NCI-H2081 (cell line): ENCODE measurements around the gene AK9.
"Not testable (repeated sequence)": the region's sequence is repeated elsewhere in the genome, so short reads cannot be mapped to it uniquely, and the experiment has no call there.

Source experiments
- DNase-seq, 2 experiments: peaks; one replicate each; lab custom pipeline; 2025; lab: John Stamatoyannopoulos, UW

The AK9 gene

DNA sequence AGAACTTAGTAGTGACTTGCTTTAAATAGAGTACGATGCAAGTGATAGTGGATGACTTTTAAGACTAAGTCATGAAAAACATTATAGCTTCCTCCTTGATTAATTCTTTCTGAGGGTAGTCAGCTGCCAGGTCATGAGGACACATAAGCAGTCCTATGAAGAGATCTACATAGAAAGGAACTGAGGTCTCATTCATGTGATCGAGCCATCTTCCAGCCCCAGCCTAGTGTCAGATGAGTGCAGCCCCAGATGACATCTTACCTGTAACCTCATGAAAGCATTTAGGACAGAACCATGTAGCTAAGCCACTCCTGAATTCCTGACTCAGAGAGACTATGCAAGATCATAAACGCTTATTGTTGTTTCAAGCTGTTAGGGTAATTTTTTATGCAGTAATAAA, 67.7 kb downstream of the AK9 start:
- no peak for DNase-seq

DNA sequence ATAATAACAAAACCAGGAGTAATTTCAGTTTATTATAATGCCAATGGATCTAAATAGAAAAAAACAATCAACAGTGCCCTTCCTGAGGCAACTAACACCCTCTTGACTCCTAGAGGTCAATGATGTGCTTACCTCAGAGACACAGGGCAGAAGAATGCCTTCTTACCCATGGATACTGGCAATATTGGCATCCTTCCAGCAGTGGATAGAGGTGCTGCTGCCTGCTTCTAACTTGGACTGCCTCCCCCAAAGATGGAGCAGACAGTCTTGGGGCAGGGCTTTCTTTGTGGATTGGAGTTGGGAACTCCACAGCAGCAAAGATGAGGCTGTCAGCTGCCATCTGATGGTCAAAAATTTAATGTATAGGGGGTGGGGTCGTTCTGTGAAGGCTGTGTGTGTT, 78.7 kb downstream of the AK9 start:
- no peak for DNase-seq

GRCh38 chr6:109611502-109611901, 79.5 kb downstream of the AK9 start:
- DNase-seq, result no peak

DNA sequence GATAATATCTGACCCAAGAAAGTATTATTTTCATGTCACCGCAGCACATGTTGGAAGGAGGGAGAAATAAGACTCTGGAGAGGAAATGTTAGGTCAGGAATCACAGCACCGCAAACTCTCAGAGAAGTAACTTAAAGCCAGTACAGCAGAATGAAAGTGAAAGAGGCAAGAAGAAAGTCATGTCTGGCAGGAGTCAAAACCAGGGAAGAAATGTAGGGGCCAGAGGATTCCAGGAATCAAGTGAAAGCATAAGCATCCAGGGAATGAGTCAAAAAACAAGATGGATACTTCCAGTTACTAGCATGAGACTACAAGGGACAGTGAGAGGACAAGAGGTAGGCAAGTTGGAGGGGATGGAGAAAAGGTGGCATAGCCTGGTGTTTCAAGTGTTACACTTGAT, 80.4 kb downstream of the AK9 start:
- no peak for DNase-seq

GRCh38 chr6:109609737-109610136, 81.3 kb downstream of the AK9 start:
- no peak for DNase-seq

DNA sequence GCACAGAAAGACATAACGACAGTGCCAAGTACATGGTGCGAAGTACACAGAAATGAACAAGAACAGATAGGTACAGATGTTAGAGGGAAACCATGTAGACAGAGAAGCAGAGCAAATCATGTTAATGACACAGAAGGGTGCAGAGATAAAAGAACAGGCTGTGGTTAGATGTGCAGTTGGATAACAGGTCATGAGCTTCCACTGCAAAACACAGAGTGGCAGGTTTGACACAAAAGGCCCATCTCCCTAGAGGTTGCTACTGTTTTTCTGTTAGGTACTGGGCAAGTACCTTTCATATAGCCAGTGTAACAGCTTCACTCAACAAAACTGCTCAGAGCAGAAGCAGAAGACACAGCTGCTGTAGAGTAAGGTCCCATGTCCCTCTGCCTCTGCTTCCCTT, 84.6 kb downstream of the AK9 start:
- DNase-seq, result no peak

- DNase-seq, result peak in 1 of 2 experiments; percentile 0
Observed at GRCh38 chr6:109595998-109596397, 95.0 kb downstream of the AK9 start.

DNA sequence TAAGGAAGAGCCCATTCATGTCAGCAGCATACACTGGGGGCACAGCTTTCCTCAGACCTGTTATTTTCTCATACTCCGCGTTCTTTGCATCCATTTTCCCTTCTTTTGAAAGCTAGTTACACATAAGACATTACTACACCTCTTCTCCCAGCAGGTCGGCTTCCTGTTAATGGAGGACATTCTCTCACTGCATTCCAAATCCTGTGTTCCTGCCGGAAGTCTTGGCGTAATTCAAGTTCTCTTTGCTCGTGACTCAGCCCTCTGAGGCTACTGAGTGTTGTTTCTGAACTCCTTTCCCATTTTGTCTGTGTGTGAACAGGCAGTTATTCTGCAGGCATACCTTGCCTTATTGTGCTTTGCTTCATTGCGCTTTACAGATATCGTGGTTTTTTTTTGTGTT, 110.5 kb downstream of the AK9 start:
- no peak for DNase-seq

GRCh38 chr6:109579361-109579760, 111.6 kb downstream of the AK9 start:
- DNase-seq, result no peak

DNA sequence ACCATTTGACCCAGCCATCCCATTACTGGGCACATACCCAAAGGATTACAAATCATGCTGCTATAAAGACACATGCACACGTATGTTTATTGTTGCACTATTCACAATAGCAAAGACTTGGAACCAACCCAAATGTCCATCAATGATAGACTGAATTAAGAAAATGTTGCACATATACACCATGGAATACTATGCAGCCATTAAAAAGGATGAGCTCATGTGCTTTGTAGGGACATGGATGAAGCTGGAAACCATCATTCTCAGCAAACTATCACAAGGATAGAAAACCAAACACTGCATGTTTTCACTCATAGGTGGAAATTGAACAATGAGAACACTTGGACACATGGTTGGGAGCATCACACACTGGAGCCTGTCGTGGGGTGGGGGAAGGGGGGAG, 121.1 kb downstream of the AK9 start:
- DNase-seq, result not testable (repeated sequence)

DNA sequence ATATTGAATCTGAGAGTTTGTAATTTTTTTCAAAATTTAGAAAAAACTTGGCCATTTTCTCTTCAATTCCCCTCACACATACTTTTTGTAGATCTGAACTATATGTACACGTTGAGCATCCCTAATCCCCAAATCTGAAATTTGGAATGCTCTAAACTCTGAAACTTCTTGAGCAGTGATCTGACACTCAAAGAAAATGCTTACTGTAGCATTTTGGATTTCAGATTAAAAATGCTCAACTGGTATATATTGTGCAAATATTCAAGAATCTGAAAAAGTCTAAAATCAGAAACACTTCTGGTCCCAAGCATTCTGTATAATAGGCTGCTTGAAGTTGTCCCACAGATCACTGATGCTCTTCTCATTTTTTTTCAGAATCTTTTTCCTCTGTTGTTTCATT, 129.2 kb downstream of the AK9 start:
- no peak for DNase-seq

DNA sequence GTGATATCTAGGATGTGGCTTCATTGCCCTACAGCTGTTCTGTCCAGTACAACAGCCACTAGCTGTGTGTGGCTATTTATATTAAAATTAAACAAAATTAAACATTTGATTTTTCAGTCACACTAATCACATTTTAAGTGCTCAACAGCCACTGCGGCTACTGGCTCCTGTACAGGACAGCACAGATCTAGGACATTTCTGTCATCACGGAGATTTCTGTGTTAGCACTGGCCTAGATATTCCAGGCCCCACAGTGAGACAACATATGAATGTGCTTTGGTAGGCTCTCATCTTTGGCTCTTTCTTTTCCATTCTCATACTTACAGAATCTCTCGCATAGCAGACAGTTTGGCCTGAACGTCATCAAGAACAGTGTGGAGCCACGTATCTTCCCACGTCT, 159.6 kb downstream of the AK9 start:
- no peak for DNase-seq

DNA sequence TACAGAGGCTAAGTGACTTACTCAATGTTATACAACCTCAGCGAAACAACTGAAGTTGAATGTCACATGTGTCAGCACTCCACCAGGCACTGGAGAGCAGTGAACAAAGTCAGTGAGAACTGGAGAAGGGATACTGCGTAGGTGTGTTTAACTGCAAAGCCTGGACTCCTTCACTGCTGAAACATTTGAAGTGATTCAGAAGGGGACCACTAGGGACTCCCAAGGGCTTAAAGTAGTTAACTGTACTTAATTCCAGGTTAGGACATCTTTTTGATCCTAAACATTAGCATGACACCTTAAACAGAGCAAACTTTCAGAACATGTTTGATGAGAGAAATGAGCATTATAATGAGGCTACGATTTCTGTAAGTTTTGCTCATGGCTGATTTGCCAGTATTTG, 163.0 kb downstream of the AK9 start:
- no peak for DNase-seq

DNA sequence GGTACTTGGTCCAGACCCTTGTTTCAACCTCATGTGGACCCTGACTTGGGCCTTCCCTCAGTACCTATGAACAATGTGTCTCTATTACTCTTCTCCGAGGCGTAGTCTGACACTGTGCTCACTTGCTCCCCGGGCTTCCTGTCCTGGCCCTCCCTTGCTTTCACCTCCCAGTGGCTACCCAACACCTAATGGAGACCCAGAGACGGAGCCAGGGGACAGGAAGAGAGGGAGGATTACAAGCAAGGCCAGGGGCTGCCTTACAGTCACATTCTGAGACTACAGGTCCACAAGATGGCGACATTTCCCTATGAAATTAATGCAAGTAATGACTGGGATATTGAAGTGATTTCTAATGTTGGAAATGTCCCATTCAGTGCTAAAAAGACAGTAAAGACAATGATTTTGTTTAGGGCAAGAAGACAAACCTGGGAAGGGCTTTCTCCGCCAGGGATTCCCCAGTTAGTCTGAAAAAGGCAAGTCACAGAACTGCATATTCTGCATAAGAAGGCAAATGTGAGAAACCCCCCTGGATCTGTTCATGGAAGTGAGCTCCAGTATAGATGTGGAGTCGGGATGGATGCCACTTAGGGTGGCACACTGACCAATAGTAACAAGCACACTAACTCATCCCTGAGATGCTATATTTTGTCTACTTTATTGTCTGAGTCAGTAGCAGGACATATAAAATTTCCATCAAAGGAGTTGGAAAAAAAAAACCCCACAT, 163.9 kb downstream of the AK9 start:
- peak; percentile 36 to 42 for DNase-seq

GRCh38 chr6:109524129-109524528, 166.9 kb downstream of the AK9 start:
- DNase-seq, result no peak

- no peak for DNase-seq
Observed at GRCh38 chr6:109523478-109523877, 167.5 kb downstream of the AK9 start.

GRCh38 chr6:109521080-109521479, 169.9 kb downstream of the AK9 start:
- DNase-seq, result no peak

GRCh38 chr6:109519647-109520046, 171.4 kb downstream of the AK9 start:
- DNase-seq, result not testable (repeated sequence)

- DNase-seq, result no peak
Observed at GRCh38 chr6:109516929-109517328, 174.1 kb downstream of the AK9 start.

DNA sequence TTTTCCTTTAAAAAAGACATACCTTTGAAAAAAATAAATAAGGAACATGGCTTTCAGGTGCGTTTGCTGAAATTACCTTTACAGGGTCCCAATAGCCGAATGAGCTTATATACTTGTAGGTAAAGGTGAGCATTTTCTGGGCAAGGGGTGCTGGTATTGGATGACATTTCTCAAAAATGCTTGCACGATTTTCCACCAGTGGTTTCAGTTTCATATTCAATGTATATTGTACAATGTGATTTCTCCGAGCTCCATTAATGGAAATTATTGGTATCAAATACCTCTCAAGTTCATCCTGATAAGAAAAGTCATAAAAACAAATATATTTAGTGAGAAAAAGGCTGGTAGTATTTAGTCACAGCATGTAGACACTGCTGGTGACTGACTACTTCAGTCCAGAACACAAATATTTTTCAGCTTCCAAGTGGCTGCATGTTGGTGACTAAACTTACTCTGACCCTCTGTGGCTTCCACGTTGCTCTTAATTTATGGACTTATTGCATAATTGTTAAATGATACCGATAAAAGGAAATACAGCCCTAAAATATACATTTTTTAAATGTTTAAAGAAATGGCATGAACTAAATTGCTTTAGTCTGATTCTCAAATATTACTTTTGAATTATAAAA, 175.1 kb downstream of the AK9 start:
- no peak for DNase-seq

DNA sequence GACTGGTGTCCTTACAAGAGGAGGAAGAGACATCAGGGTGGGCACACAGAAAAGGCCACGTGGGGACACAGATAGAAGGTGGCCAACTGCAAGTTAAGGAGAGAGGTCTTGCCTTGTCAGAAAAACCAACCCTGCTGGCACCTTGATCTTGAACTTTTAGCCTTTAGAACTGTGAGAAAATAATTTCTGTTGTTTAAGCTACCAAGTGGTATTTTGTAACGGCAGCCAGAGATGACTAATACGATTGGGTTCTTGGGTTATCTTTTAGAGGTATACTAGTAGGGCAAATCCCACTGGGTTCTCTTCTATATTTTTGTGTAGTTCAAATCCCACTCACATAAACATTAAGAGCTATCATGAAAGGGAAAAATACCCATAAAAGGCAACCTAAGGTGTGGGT, 176.1 kb downstream of the AK9 start:
- no peak for DNase-seq

DNA sequence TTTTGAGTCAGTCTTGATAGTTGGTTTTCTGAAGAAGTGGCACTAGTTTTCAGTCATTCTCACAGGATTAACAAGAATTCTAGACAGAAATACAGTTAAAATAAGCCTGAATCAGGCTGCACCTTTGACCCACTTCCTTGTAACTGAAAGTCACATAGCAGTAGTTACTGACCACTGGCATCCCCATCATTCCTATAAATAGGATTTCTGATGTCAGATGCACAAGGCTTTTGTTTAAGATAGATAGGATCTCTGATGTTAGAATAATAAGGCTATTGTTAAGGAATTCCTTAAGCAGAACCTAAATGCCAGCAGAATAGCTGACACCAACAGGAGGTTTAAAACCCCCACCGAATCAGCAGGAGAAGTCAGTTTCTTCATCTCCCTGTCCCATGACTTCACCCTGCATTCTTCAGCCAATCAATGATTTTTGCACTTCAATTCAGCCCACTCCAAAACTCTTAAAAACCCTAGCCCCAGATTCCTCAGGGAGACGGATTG, 177.4 kb downstream of the AK9 start:
- no peak for DNase-seq

- DNase-seq, result no peak
Observed at GRCh38 chr6:109512271-109512817, 178.7 kb downstream of the AK9 start.
